Uterus (tissue), 2 donors: Measurements from ENCODE around the gene LAMA5.

Source experiments
- CTCF ChIP-seq, 4 experiments: fragments of 200-600 bp in 2 of 4; fragments of 450-650 bp in 2 of 4; sonication (generic) in 2 of 4; IDR thresholded peaks; one replicate each; pipeline ENCODE4 v1.5.1; 2016 to 2019; ENCODE audit warnings: antibody characterized with exemption in 4 of 4, mild to moderate bottlenecking in 2 of 4, moderate library complexity in 1 of 4
- POLR2A ChIP-seq, 2 donors: fragments of 450-650 bp; IDR thresholded peaks; one replicate each; pipeline ENCODE4 v1.6.1; 2016; ENCODE audit warnings: antibody characterized with exemption in 2 of 2, mild to moderate bottlenecking in 1 of 2, moderate library complexity in 1 of 2

- TF ChIP-seq CTCF (IDR thresholded peaks at IDR 0.05) (no peak), POLR2A (IDR thresholded peaks at IDR 0.05) (no peak)
Measured at GRCh38 chr20:62400021-62400420, 32.9 kb upstream of the LAMA5 start.
